HG02798 (cell line): Measurements from ENCODE around the gene ARPC5.

Experiments used
- ATAC-seq: cut with Tn5 transposase; IDR thresholded peaks from one replicate; pipeline ENCODE4 v1.9.1; 2021; ENCODE audit warnings: mild to moderate bottlenecking; ENCODE audit not compliant: unreplicated experiment, poor library complexity

The ARPC5 gene

GRCh38 chr1:183589874-183590243, 45.7 kb downstream of the ARPC5 start:
- peak; percentile 12 for ATAC-seq

- ATAC-seq, result no peak
These were observed 46.2 kb downstream of the ARPC5 start for GRCh38 chr1:183589384-183589783.

GRCh38 chr1:183588827-183589226, 46.8 kb downstream of the ARPC5 start:
- no peak for ATAC-seq

- ATAC-seq, result no peak
These were observed 48.7 kb downstream of the ARPC5 start for GRCh38 chr1:183586926-183587325.

GRCh38 chr1:183586455-183586854, 49.1 kb downstream of the ARPC5 start:
- ATAC-seq, result no peak

- no peak for ATAC-seq
These were observed 50.5 kb downstream of the ARPC5 start for GRCh38 chr1:183585038-183585437.

GRCh38 chr1:183584147-183584546, 51.4 kb downstream of the ARPC5 start:
- ATAC-seq, result no peak

- no peak for ATAC-seq
These were observed 52.1 kb downstream of the ARPC5 start for GRCh38 chr1:183583466-183583865.

- no peak for ATAC-seq
These were observed 53.4 kb downstream of the ARPC5 start for GRCh38 chr1:183582021-183582713.

- ATAC-seq, result no peak
These were observed 55.3 kb downstream of the ARPC5 start for GRCh38 chr1:183580281-183580682.

- no peak for ATAC-seq
These were observed 56.7 kb downstream of the ARPC5 start for GRCh38 chr1:183578856-183579255.

GRCh38 chr1:183577897-183578465, 57.6 kb downstream of the ARPC5 start:
- ATAC-seq, result no peak

- ATAC-seq, result no peak
These were observed 59.0 kb downstream of the ARPC5 start for GRCh38 chr1:183576537-183576936.

- ATAC-seq, result no peak
These were observed 60.0 kb downstream of the ARPC5 start for GRCh38 chr1:183575606-183576005.

GRCh38 chr1:183572721-183573120, 62.9 kb downstream of the ARPC5 start:
- ATAC-seq, result no peak

- no peak for ATAC-seq
These were observed 63.8 kb downstream of the ARPC5 start for GRCh38 chr1:183571678-183572268.
